ENCODE measurements around the gene CBFA2T2. TPM values are rescaled to one million over a fixed set of nuclear protein-coding genes. Genes with fewer than 3 reads are reported as not detected.

Gene CBFA2T2
- total and polyA plus RNA-seq, 2 of the 4 experiments (the other 2 are of a cell fraction): 3.8 to 6.2 TPM

GRCh38 chr20:33569802-33570391, 80.0 kb downstream of the CBFA2T2 start:
- intact Hi-C loops (cut with micrococcal nuclease): no loop called here
- Histone ChIP-seq H3K27me3 (ENCODE audit: control insufficient read depth, insufficient read depth, low read length) (no peaks in the 10 kb centered on the region), H3K79me1 (ENCODE audit: low read depth in 1 of 2, low read length in 2 of 2) (peaks cover 0 to 33% of the 10 kb centered on the region in 2 experiments), H3K9me1 (ENCODE audit: insufficient read depth, low read length) (peaks cover 6% of the 10 kb centered on the region; the same call in 1 of the 2 replicates), H3K36me3 (ENCODE audit: control insufficient read depth, insufficient read depth, low read length) (no peaks in the 10 kb centered on the region), H2BK15ac (ENCODE audit: low read depth, low read length) (no peak overlapping the region), H3K23ac (ENCODE audit: low read depth, low read length) (no peak overlapping the region), H3K18ac (ENCODE audit: low read depth, low read length) (no peak overlapping the region), H2BK20ac (ENCODE audit: low read depth, low read length) (no peak overlapping the region), H2AK9ac (replicated peaks; ENCODE audit: low read depth, low read length, poor library complexity) (no peak overlapping the region), H2BK5ac (ENCODE audit: low read depth, low read length, poor library complexity, severe bottlenecking) (no peak overlapping the region), H3K27ac (ENCODE audit: insufficient read depth, low read length) (no peak overlapping the region), H3K4me3 (ENCODE audit: insufficient read depth, low read depth, low read length) (no peak overlapping the region), H3K9ac (ENCODE audit: low read depth, low read length) (no peak overlapping the region), H3K9me3 (ENCODE audit: control insufficient read depth, insufficient read depth, low read length) (no peaks in the 10 kb centered on the region), H4K5ac (ENCODE audit: low read depth, low read length) (no peak overlapping the region), H2BK120ac (ENCODE audit: low read depth, low read length) (no peak overlapping the region), H3K4ac (ENCODE audit: low read depth, low read length) (no peak overlapping the region), H2AFZ (replicated peaks; ENCODE audit: low read length, poor library complexity) (no peak overlapping the region), H4K20me1 (ENCODE audit: insufficient read depth, low read length) (no peaks in the 10 kb centered on the region), H2AK5ac (ENCODE audit: low read depth, low read length) (no peak overlapping the region), H3K4me2 (ENCODE audit: low read depth, low read length) (no peak overlapping the region), H3K56ac (ENCODE audit: extremely low read depth, insufficient read depth, low read length) (no peak overlapping the region), H3K14ac (replicated peaks; ENCODE audit: low read depth, low read length) (no peak overlapping the region), H4K8ac (ENCODE audit: low read depth in 2 of 2, low read length in 2 of 2) (no peak overlapping the region), H3K4me1 (ENCODE audit: control insufficient read depth, insufficient read depth, low read length) (no peaks in the 10 kb centered on the region), H4K91ac (ENCODE audit: insufficient read depth, low read depth, low read length) (no peak overlapping the region)
- dilution Hi-C loops (cut with HindIII; ENCODE audit: low sequenced_read_pairs, unreplicated experiment): no loop called here
- BruUV-seq (replicated peaks): no TSS peak
- DNase-seq: no peak
- WGBS, 2 experiments (ENCODE audit: extremely low coverage in 2 of 2, insufficient read length in 1 of 2): no CpG with 5 or more reads among the region's 5 CpGs
- TF ChIP-seq FOS (IDR thresholded peaks at IDR 0.05; ENCODE audit: low read depth, low read length) (no peak), NFE2L2 (IDR thresholded peaks at IDR 0.05; ENCODE audit: low read depth, low read length) (no peak), MXI1 (IDR thresholded peaks at IDR 0.05; ENCODE audit: borderline replicate concordance, low read depth, low read length) (no peak), CTCF (conservative IDR thresholded peaks at IDR 0.05; ENCODE audit: low read depth, low read length) (no peak), ELK1 (IDR thresholded peaks at IDR 0.05; ENCODE audit: borderline replicate concordance, low read depth, low read length) (no peak), RAD21 (IDR thresholded peaks at IDR 0.05; ENCODE audit: low read length) (no peak)
- in situ Hi-C loops (cut with MboI; ENCODE audit: low sequenced_read_pairs): no loop called here
- ChIA-PET CTCF (no interaction called here), POLR2A (ENCODE audit: unreplicated experiment) (no interaction called here)
- ATAC-seq (ENCODE audit: low read depth): no peak

Measured in IMR-90 (cell line).